HG03045 (cell line): ENCODE results near the gene RAB17.

Source experiments
- ATAC-seq: cut with Tn5 transposase; IDR thresholded peaks from one replicate; pipeline ENCODE4 v1.9.1; 2021; ENCODE audit warnings: mild to moderate bottlenecking, moderate library complexity; ENCODE audit not compliant: unreplicated experiment

The RAB17 gene, protein sequence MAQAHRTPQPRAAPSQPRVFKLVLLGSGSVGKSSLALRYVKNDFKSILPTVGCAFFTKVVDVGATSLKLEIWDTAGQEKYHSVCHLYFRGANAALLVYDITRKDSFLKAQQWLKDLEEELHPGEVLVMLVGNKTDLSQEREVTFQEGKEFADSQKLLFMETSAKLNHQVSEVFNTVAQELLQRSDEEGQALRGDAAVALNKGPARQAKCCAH

DNA sequence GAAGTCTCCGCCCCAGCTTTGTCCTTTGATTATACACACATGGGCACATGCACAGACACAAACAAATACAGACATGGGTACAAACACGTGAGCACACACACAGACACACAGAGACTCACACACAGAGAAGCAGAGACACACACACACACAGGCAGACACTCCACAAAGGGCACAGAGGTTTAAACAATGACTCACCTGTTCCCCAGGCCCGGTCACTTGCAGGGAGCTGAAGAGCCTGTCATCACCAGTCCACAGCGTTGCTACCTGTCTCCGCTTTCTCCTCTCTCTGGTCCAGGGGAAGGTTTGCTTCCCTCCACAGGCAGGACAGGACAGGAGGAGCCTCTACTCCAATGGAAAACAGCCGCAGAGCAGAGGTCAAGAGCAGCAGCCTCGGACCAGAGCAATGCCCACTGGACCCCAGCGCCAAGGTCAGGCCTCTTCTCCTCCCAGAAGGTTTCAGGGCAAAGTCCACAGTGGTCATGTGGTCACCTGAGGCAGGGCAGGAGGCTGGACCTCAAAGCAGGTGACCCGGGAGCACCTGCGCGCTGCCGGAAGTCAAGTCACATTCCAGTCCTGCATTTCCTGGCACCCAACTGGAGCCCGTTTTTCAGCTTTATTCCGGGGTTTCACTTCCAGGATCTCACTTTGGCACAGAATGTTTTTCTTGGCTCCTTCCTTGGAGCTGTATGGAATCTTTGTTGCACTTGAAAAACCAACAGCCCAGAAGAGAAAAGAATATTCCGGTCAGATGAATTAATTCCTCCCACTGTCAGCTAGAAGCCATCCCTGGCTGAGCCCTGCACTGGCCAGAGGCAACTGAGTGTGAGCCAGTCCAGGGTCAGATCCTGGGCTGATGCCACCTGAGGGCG lies at the start of gene RAB17:
Gene RAB17 (minus strand): TSS at position 463 of the 869 bp plus-strand sequence. CDS start 4,580 bp downstream, outside the sequence.
- ATAC-seq: no peak

DNA sequence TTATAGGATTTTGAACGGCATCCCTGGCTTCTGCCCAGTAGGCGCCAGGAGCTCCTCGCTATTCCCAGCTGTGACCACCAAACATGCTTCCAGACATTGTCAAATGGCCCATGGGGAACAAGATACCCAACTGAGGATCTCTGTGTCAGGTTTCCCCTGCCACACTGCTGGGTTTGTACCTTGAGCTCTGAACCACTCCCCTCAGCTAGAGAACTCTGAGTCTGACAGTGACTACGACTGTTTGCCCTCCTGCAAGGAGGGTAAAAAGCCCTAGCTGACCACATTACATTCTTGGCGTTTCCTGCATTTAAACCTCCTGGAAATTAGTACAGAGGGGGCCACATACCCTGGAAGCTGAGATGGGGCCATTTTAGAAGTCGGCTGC lies 49.3 kb upstream of the RAB17 start:
- no peak for ATAC-seq

DNA sequence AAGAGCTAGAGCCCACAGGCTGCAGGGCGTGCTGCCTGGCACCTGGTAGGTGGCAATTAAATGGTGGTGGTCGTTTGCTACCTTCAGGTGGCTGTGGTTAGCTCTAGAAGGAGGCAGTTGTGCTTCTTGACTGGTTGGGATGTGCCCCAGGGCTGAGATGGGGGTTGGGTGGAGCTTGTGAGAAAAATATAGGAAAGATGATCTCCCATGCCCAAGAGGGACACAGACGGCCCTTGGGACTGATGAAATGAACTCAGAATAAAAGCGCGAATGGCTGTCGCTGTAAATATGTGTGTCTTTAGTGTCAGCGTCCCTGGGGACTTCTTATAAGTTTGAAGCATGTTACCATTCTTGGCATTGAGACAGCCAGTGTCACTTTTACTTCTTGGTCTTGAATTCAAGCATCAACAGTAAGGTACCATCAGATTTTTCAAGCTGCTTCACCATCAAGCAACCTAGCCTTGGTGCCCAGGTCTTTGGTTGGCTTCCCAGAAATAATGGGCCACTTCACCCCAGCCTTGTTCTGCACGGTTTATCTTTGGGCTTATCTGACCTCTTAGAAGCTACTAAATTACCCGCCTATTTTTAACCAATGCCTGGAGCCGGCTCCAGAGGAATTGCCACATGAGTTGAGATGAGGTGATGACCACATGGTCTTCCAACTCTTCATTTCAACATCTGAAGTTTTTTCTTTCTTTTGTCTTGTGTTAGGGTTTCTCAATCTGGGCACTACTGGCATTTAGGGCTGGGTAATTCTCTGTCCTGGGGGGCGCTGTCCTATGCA lies 48.7 kb upstream of the RAB17 start:
- ATAC-seq: no peak

DNA sequence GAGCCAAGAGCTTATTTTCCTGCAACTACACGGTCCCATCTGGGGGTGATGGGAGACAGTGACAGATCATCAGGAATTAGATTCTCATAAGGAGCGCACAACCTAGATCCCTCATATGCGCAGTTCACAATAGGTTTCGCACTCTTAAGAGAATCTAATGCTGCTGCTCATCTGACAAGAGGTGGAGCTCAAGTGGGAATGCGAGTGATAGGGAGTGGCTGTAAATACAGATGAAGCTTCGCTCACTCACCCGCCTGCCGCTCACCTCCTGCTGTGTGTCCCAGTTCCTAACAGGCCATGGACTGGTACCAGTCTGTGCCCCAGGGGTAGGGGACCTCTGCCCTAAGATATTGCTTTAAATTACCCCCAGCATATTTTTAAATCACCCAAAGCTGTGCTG lies 47.6 kb upstream of the RAB17 start:
- ATAC-seq: no peak

DNA sequence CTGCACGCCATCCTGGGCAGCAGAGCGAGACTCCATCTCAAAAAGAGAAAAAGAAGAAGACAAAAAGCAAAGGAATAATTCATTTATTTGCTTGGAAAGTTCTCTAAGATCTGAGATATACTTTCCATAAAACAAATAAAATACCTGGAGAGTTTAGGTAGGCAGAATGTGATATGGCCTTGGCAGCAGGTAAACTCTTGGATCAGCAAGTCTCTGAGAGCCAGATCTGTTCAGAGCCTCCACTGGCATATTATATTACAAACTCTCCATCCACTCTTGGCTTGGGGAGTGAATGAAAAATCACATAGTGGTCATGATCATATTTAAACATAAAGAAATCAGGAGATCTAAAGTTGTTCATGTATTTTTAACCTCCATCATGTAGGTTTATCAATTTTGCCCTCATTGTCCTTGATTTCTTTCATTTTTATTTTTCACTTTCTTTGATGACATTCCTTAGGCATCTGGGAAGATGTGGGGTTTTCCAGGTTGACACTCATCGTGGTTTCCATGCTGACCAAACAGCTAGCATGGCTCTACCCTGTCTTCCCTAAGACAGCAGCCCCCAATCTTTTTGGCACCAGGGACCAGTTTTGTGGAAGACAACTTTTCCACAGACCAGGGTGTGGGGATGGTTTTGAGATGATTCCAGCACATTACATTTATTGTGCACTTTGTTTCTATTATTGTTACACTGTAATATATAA lies 47.0 kb upstream of the RAB17 start:
- no peak for ATAC-seq

DNA sequence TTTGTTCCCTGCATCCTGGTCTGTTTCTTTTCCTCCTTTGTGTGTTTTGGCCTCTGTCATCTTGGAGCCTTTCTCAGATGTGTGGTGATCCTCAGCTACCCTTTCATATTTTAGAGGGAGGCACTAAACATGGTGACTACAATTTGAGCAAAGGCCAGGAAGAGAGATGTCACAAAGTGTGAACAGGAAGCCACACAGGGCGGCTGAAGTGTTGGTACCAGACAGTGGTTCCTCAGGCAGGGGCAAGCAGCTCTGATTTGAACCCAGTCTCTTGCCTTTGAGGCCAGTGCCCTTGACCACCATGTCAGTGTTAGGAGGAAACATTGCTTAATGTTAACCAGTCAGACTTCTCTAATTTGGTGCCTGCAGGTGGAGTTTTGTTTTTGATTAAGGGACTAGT lies 46.0 kb upstream of the RAB17 start:
- ATAC-seq: no peak

DNA sequence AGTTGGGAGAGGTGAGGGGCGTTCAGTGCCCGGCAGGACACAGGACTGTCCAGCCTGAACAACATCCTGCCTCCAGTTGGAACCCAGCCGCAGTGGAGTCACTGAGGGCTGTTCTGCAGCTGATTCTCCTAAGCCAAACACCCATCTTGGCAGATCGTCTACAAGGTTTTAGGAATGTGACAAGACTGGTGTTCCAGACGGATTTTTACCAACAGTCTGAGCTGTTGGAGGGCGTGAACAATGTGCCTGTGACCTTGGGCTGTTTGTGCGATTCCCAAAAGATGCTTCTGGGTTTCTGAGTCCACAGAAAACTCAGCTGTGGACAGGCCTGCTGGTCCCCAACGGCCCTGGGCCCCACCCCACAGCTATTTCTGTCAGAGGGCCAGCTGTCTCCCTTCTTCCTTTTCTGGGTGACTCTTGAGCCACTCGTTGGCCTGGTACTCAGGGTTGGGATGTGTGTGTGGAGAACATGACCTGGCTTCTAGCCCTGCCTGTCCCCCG lies 42.6 kb upstream of the RAB17 start:
- ATAC-seq: no peak

DNA sequence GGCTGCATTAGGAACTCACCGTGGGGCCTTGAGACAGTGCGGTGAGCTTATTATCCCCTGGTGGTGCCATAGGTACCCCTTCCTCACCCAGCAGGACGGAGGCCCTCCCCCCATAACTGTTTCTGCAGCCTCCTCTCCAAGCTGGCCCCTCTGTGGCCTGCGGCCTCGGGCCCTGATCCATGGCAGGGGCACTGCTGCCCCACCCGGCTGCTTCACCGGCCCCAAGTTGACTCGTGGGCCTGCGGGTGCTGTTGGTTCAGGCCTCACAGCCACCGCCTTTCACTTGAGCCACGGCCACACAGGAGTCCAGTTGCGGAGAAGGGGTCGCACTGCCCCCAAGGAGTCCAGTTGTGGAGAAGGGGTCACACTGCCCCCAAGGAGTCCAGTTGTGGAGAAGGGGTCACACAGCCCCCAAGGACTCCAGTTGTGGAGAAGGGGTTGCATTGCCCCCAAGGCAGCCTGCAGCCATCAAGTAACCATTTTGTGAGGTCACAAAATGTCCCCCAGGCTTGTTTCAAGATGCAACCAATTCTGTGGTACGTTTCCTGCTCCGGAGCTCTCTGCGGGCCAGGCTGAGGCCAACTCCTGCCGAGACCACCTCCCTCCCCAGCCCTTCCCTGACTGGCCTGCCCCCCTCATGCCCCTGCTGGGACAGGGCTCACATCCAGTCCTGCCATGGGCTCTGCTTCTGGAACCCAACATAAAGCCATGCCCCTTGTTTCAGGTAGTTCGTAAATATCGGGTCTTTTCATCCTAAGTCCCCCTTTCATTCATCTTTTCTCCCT lies 41.5 kb upstream of the RAB17 start:
- ATAC-seq: no peak

DNA sequence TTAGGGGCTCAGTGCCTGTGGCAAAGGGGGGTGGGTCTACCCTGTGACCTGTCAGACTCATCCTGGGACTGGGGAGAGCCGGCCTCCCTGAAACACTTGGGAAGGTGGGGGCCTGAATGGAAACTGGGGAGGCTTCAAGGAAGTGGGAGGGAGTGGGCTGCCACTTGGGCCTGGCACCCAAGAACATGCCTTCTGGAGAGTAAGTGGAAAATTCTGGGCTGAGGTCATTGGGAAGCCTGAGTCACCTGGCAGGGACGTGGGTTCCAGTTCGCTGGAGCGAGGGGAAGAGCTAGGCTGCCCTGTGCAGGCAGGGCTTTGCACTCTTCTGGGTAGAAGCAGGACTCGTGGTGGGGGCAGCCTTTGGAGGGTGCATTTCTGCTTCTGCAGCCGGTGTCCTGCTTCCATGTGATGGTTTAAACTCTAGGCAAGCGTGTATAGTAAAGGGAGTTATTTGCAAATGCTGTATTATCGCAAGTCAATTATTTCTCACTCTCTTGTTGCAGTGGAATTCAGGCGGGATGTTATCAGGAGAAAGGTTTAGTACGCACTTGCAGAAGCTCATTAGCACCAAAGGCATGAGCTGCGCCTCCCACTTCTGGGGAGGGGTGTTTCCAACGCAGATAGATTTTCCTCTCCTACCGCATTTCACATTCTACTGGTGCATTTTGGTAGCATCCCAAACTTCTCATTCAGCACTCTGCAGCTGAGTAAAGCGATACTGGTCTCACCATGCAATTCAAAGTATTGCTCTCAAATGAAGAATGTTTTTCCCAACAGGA lies 40.7 kb upstream of the RAB17 start:
- ATAC-seq: no peak

DNA sequence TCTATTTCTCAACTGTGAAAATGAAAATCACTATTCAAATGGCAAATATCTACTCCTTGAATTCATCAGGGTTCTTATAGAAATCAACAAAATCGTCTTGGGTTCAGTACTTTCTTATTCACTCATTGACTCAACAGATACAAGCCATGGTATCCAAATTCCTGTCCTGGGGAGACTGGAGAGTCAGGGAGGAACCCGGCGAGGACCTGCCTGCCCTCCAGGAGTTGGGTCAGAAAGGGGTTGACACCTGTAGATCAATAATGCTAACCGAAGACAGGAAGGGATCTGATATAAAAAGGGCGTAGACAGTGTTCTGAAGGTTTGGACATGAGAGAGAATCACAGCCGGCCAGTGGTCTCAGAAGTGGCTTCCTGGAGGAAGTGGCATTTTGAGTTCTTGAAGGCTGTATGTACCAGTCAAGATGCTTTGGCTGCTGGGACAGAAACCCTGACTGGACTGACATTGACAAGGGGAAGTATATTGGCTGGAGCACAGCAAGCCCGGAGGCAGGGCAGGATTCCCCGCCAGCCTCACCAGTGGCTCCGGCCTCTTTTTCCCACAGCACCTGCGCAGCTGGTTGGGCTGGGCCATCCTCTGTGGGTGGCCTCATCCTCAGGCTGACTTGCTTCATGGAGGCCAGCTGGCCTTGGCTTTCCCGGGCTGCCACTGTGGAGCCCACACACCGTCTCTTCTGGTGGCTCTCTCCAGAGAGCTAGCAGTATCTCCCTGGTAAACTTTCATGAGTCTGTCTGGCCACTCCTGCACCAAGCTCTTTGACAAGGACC lies 39.9 kb upstream of the RAB17 start:
- ATAC-seq: no peak

DNA sequence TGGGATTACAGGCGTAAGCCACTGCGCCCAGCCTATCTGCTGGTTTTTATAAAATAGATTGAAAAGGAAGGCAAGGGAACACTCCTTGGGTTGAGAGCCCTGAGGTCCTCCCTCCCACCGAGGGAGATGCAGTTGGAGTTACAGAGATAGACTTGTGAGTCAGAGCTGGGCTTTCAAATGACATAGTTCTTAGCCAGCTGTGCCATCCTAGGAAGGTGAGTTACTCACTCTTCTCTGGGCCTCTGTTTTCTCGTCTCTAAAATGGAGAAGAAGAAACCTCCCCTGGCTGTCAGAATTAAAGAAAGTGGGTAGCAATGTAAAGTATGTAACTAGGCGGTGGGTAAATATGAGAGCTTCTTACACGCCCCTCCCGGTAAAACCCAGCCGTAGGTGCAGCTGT lies 39.2 kb upstream of the RAB17 start:
- ATAC-seq: no peak

DNA sequence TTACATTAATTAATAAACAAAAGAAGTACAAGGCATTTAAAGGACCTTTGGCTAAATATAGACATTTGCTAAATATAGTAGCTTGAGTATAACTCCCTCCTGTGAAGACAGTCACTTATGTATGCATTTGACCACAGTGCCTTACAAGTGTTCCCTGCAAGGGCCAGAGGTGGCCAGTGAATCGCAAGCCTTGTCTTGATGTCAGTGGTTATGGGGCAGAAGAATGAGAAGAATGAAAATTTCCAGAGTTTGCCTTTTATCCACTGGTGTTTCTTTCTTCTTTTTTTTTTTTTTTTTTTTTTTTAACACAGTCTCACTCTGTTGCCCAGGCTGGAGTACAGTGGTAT lies 38.6 kb upstream of the RAB17 start:
- ATAC-seq: no peak

DNA sequence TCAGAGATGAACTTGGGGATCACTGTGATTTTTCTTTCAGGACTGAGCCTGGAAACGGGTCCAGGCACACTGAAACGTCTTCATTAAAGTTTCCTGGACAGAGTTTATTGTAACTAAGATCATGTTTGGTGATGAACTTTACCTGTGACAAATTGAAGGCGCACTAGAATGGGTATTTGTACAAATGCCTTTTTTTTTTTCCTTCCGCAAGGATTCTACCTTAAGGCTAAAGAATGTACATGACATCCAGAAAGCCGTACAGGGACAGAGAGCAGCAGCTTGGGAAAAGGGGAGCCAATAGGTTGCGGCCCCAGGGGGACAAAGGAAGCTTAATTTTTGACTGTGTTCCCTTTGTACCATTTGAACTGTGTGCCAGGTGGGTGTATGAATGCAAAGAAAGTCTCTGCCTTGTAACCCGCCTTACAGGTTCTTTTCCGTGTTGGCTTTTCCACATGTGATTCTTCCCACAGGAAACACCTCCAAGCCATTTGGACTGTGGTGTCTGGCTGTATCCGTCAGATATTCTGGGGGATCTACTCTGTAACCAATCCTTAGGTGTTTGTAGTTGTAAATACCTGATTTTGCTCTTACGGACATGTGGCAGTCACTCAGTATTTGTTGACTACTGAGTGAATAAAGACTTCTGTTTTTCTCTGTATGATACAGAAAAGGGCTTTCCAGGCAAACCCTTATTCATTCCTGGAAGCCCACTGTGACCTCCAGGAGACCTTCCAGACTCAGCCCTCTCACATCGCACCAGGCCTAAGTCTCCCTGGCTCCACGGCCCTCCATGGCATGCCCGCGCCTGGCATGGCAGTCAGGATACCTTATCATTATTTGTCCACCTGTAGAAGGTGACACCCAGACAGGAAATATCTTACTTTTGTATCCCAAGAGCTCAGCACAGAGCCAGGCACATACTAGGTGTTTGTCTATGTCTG lies 38.0 kb upstream of the RAB17 start:
- ATAC-seq: no peak

DNA sequence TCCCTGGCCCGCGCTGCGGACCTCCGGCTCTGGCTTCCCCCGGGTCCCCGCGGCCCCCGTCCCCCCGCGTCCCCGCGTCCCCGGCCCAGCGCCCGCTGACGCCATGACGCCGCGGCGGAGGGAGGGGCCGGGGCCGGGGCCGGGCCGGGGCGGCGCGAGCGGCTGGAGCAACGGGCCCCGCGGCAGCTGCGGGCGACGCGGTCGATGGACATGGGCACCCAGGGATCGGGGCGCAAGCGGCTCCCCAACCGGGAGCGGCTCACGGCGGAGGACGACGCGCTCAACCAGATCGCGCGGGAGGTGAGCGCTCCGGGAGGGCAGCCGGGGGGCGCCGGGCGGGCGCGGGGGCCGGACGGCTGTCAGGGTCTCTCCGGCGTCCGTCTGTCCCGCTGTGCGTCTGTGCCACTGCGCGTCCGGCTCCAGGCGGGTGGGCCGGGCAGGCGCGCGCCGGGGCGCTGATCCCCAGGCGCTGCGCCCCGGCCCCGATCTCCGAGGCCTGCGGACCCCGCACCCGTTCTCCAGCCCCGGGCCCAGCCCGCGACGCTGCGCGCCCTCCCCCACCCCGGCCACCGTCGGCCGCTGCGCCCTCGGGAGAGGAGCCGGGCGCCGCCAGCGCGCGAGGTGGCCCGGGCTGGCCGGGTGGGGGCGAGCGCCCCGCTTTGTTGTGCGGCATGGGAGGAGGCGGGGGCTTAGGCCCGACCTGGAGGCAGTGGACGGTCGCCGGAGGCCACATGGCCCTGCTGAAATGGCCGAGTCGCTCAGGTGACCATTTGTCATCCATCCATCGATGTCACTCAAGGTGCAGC lies 37.1 kb upstream of the RAB17 start, which contains the start of gene LRRFIP1:
Gene LRRFIP1 (plus strand): TSS at position 147 of the 806 bp plus-strand sequence. CDS start 58 bp downstream, at position 205.
- ATAC-seq: no peak

DNA sequence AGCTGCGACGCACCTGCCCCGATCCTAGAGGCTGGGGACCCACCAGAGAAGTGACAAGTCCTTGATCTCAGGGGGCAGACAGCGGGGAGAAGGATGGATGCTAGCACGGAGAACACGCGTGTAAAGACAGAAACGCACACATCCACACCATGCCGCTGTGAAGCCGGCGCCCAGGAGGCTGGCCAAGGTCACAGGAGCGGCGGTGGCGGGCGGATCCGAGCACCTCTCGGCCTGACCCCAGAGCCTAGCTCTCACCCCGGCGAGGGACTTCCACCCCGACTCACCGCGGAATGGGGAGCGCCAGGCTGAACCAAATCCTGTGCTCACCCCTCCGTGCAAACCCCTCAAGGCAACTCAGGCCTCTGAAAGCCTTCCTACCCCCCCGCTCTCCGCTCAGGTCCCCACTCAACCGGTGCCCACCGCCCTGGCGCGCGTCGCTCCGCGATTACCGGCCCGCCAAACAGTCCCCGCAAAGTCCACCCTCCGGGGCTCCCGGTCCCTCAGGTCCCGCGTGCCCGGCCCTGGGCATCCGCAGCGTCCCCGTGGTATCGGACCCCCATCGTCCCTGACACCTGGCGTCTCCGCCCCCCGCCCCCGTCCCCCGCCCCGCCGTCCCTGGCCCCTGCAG lies 36.4 kb upstream of the RAB17 start:
- ATAC-seq: no peak

DNA sequence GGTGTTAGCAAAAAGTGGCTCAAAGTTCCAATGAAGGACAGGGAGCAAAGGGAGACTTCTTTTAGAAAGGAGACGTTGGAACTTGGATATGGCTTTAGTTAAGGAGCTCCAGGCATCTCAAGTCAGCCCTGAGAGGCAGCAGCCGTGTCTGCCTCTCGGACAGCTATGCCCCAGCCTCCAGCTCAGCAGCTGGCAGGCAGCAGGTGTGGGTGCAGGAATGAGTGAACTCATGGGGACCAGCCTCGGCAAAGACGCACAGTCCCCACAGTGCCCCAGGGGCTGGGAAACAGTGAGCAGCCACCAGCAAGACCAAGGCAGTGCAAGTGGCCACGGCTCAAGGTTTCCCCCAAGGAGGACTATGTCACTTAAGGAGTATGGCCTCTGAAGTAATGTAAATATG lies 35.2 kb upstream of the RAB17 start:
- no peak for ATAC-seq
